HG03469 (cell line): ENCODE measurements around the gene CGNL1.

ENCODE experiments used
- ATAC-seq: cut with Tn5 transposase; IDR thresholded peaks from one replicate; pipeline ENCODE4 v1.9.1; 2021; ENCODE audit warnings: mild to moderate bottlenecking, moderate library complexity, moderate number of reproducible peaks; ENCODE audit not compliant: unreplicated experiment

The CGNL1 gene

DNA sequence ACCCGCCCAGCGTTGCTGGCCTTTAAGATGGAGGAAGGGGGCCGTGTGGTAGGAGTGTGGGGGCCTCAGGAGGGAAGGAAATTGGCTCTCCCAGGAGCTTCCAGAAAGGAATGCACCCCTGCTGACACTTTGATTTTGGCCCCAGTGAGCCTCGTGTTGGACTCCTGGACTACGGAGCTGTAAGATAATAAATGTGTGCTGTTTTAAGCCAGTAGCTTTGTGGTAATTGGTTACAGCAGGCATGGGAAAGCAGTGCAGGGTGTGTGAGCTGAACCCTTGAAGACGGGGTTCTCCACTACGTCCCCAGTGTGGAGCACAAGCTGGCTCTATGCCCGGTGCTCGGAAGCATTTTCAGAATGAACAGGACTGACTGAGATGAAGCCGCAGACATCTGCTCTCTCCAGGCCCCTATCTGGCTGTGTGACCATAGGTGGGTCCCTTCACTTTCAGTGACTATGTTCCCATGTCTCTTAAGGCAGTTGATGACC, 22.9 kb upstream of the CGNL1 start:
- no peak for ATAC-seq

DNA sequence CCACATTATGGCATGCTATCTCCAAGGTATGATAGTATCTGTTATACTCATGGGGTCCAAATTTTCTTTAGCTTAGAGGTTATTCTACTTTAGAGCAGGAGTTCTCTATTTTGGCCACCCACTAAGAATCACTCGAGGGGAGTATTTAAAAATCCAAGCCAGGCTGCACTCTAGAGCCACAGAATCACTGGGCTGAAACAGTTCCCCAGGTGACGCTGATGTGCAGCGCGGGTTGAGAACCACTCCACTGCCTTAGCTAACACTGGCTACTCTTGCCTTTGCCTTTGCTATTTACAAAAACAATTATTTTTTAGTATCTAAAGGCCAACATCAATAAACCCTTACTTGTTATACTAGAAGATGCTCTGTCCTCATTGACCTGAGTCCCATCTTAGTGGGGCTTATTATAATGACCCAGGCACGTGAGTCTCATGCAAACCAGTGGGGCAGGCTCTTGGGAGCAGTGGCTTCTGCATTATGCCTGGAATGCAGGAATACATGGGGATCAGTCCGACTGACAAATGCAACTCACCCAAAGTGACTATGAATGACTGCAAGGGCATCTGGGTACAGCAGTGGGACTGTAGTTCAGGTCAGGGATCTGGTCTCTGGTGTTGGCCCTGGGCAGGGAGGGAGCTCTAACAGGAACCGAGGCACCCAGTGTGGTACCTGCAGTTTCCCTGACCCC, 21.7 kb upstream of the CGNL1 start:
- no peak for ATAC-seq

DNA sequence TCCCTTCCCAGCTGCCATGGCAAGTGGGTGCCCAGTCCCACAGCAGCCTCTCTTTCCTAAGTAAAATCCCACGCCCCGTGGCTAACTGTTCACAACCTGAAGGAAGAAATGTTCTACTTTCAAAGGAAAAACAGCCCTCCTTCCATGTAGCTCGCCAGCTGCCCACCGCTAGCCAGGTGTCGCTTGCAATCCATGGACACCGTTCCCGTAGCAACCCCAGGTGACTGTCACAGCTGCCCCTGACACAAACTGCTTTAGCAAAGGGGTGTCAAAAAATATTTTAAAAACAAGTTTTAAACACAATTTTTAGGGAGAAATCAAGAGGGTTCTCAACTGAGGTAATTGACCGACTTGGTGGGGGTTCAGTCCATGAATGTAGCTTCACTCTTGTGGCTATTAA, 21.0 kb upstream of the CGNL1 start:
- no peak for ATAC-seq

DNA sequence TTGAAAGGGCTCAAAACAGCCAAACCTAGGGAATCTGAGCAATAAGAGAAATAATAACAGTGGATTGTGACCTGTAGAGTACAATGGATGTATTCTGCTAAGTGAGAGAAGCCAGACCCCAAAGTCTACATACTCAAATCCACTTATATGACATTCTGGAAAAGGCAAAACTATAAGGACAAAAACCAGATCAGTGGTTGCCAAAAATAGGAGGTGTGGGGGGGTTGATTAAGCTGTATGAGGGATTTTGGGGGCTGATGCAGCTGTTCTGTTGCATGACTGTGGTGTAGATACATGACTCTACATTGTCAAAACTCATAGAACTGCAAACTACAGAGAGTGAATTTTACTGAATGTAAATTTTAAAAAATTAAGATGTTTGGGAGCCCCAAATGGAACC, 20.1 kb upstream of the CGNL1 start:
- no peak for ATAC-seq

DNA sequence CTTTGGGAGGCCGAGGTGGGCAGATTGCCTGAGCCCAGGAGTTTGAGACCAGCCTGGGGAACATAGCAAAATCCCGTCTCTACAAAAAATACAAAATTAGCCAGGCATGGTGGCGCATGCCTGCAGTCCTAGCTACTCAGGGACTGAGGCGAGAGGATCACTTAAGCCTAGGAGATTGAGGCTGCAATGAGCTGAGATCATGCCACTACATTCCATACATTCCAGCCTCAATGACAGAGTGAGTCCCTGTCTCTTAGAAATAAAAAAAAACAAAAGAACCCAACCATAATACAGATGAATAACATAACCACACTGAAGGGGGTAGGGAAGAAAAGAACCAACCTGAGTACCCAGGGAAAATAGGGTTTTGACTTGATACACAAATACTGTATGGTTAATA, 19.7 kb upstream of the CGNL1 start:
- ATAC-seq = no peak

DNA sequence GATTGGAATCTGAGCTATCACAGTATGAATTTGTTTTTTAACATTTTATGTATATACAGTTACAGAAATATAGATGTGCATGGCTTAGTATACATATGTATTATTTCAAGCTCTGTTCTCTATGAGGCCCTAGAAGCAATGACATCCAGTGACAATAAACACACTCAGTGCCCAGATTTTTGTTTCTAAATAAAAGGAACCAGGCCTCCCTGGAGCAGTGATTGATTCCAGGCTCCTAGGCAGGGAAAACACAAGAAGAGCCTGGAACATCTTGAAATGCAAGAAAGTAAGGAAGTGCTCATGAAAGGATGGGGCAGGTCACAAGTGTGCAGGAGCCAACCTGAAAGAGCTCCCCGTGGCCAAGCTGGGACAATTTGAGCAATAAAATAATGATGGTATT, 18.5 kb upstream of the CGNL1 start:
- no peak for ATAC-seq

DNA sequence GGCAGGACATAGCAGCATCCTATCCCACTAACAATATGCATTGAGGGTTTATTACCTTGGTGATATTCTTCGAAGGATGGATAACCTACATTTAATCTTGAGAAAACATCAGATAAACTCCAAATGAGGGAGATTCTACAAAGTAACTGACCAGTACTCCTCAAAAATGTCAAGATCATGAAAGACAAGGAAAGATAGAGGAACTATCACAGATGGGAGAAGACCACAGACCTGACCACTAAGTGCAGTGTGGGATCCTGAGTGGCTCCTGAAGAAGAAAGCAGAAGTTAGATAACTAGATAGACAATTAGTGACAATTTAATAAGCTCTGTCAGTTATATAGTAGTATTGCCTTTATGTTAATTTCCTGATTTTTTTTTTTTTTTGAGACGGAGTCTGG, 17.7 kb upstream of the CGNL1 start:
- no peak for ATAC-seq

DNA sequence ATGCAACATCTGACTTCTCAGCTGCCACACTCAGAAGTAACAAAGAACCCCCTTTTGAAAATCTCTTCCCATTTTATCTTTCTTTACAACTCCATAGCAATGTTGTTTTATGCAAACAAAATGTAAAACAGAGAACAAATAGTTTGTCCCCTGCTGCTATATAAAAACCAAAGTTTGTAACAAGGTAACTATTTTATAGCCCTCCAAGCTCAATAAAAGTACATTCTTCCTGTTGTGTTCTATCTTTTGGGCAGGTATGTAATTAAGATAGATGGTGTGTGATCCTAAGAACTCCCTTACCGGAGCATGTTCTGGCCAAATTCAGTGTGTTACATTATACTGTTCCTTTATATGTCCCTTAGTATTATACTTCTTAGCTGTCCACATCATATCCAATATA, 12.6 kb upstream of the CGNL1 start:
- ATAC-seq = no peak

DNA sequence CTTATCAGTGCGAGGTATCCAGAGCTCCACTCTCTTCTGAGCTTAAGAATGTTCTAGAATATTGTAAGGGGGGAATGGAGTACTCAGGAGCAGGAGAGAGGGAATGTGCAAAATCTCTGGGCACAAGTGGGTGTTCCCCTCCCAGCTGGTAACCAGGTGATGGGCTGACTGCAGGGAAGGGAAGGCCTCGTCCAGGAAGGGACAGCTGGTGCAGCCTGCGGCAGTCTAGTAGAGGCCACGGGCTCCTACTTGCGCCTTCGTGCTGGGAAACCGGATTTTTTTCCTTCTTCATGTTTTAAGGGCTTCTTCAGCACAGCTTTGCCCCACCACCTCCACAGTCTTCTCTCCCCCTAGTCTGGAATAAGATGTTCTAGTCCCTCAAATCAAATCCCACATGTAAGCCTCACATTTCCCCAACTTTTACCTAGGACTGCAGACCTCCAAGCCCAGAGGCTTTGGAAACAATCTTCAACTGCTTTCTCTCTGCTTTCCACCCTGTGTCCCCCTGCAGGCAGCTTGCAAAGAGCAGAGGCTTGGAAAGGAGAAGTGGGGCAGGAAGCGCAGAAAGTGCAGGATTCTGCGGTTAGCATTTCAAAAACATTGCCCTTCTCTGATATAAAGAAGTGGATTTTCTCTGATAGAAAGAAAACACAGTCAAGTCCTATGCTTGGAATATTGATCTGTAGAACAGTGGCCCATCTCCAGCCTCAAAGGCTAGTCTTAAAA, 11.9 kb upstream of the CGNL1 start:
- no peak for ATAC-seq

DNA sequence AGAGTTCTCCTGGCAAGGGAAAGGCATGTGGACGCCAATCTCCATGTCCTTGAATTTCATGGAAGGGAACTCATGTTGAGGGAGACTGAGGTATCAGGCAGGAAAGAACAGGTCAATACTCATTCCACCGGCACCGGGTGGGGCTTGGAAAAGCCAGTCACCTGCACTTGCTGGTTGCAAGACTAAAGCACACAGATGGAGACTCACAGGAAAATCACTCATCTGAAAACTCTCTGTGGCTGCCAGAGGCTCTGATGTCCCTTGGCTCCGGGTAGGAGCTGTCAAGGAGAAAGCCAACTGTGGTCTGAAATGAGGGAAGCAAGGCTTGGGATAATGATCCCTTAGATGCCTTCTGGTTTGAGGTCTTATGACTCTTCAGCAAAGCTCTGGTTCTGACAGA, 8.7 kb upstream of the CGNL1 start:
- ATAC-seq = no peak

DNA sequence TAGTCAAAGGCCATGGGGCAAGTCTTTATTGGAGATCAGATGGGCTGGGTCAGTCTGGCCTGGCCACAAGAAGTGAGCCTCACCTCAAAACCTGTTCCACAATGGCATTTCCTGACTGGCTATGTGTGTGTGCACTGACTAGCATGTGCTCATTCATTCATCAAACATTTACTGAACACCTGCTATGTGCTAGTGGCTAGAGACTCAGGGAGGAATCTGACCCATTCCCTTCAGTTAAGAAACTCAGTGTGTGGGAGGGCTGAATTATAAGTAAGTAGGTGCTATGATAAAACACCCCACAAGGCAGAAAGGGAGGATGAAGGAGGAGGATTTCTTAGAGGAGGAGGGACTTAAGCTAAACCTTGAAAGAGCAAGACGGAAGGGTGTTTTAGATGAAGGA, 5.4 kb upstream of the CGNL1 start:
- no peak for ATAC-seq

DNA sequence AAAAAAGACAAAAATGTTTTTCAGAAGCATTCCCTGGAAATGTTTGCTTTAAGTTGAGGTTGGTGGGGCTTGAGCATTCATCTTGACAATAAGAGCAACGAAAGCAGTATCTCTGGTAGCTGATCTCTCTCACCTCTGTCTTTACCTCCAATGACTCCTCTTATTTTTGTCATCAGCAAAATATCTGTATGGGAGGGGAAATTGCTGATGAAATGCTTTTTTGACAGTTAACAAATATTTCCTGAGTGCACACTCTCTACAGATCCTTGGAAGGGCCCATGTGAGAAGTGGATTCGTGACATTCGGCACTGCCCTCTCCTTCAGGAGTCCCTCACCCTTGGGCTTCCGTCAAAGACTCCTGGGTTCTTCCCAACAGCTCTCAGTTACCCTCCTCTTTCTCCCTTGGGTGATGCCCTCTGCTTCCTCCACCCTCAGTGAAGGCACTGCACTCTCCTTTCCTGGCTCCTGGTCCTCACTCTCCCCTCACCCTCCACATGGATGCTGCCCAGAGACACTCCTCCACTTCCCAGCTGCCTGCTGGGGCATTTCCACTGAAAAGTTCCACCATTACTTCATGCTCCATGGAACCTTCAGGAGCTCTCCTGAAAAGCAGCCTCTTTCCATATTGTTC, 2.9 kb upstream of the CGNL1 start:
- no peak for ATAC-seq

DNA sequence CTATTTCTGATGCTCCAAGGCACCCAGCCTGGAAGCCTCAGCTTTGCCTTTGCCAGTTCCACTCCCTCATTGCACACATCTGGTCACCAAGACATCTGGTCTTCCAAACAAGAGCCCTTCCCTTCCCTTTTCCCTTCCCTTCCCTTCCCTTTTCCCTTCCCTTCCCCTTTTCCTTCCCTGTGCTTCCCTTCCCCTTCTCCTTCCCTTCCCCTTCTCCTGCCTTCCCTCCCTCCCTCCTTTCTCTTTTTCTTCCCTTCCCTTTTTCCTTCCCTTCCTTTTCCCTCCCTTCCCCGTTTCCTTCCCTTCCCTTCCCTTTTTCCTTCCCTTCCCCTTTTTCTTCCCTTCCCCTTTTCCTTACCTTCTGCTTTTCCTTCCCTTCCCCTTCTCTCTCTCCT, 2.4 kb upstream of the CGNL1 start:
- ATAC-seq = no peak

DNA sequence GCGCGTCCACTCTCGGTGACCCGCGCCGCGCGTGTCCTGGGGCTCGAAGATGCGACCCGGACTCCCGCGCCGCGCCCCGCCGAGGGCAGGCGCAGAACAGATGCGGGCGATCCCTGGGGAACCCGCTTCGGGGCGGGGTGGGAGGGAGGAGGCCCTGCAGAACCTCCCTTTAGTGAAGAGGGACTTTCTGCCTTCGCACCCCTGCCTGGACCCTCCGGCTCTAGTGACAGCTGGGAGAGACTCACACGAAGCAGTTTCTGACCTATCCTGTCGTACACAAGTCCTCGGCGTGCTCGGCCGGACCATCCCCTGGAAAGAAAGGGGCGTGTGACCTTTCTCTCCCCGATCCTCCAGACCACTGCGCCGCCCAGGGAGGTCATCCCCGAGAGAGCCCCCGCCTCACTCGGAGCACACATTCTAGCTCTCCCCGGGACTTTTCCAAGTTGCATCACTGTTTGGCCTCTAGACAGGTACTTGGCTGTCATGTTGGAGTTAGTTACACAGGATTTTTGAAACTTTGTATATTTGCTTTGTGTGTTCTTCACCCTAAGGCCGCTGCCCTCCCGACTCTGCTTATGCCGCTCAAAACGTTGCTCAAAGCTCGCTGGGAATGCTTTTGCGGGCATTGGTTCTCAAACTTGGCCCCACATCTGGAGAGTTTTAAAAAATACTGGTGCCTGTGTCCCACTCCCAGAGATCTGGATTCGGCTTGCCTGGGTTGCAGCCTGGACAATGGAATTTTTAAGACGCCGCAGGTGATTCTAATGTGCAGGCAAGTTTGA, 582 bp downstream of the CGNL1 start:
- no peak for ATAC-seq

DNA sequence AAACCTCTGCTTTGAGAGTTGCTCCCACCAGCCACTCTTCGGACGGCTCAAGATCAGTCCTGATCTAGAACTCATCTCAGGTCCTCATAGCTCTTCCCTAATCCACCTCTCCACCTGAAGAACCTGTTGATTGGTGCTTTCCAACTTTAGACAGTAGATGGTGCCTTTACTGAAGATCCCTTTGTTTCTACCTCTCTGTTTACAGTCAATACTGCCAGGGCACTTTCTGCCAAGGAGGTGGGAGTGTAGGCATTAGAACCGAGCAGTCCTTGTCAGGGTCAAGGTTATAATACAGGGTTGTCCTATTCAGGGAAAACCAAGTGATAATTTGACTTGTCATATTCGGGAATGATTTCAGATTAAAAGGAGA, 1.2 kb downstream of the CGNL1 start:
- ATAC-seq = no peak

DNA sequence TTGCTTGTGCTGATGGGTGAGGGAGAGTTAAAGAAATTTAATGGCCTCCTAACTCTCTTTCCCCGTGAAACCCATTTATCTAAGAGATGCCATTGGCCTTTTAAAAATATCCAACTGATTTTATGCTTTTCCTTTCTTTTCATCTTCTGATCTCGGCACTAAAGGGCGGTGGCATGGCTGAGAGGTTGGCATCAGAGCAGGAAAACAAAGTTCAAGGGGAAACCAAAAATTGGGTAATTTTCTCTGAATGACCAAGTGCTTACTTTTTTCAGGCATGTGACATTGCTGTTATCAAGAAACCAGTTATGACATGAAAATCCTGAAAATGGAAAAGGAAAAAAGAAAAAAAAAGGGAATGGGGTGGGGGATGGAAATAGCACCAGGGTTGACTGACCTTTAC, 3.2 kb downstream of the CGNL1 start:
- no peak for ATAC-seq

DNA sequence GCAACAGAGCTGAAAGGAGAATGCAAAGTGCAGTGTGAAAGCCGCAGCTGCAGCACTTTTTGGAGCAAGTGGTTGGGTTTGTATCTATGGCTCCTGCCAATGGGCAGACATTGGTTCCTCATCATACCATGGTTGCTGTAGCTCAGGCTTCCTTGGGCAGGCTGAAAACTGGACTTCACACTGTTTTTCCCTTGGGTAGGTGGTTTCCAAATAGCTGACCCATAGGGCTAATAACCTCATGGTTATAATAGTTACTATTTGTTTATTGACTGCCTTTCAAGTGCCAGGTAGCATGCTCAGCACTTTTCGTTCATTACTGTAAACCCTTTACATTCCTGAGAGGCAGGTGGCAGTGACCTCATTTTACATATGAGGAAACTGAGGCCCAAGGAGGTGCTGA, 4.5 kb downstream of the CGNL1 start:
- ATAC-seq = no peak

DNA sequence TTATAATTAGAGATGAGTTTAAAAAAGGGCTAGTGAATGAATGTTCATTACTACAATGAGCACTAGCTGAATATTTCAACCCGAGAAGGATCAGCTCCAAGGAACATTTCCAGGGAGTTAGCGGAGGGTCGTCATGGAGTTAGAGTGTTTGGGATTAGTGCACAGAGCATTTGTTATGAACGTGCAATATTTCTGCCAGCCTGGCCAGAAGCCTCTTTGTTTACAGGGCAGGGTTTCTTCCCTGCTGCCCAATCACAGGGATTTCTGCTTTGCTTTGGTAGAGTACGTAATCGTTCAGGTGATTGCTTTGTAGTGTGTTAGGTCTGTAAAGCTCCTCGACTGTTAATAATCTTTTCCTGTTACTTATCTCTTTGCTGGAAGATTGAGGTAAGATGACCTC, 5.9 kb downstream of the CGNL1 start:
- no peak for ATAC-seq

DNA sequence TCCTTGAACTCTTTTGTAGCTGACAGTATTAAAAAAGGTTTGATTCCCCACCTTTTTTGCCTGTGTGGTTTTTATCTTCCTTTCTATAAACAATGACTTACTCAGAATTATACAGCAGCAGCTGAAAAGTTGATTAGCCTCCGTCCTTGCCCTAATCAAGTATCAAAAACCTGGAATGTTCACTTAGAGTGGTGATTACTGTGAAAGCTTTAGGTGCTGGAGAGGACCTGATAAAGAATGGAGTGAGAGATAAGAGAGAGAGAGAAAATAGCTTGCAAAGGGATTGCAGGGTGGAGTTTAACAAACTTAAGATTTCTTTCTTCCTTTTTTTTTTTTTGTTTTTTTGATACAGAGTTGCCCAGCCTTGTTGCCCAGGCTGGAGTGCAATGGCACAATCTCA, 6.7 kb downstream of the CGNL1 start:
- ATAC-seq = no peak

DNA sequence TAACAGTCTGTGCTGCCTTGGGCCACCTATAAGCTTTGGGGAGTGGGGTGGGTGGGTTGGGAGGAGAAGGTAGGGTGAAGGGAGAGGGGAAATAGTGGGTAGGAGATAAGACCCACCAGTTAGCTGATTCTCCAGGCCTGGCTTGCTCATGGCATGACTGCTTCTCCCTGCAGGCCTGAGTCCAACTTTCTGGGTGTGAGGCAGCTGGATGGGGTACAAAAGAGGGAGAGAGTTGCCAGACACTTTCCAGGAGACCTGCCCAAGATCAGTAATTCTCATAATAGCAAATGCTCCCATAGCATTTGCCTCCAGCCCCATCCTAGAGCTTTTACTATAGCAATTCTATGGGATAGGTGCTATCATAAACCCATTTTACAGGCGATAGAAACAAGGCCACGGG, 7.7 kb downstream of the CGNL1 start:
- no peak for ATAC-seq

DNA sequence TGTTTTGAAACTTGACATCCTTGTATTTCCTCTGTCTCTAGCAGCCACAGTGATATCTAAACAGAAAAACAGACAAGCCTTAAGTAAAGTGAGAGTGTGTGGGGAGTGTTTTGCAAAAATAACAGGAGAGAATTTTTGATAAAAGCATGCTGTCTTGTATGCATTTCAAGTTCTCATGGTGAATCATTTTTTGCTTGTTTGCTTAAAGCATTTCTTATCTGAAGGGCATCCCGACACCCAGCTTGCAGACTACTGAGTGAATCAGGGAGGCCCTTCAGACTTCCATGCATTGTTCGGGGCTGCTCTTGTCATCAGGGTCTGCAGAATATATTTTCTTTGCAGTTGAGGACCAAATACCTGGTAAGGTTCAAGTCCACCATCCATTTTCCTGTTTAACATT, 8.5 kb downstream of the CGNL1 start:
- no peak for ATAC-seq
